GM12878 (cell line): ENCODE results near the gene TNFSF9. TPM values are rescaled to one million over a fixed set of nuclear protein-coding genes. Genes with fewer than 3 reads are reported as not detected.

Experiments used
- ATAC-seq: fragments of 200-7000 bp; cut with Tn5 transposase; 3 replicates; pipeline ENCODE4 v1.9.1; 2020; ENCODE audit warnings: mild to moderate bottlenecking, moderate library complexity
- BruUV-seq: library from RNA; stranded (reverse); fragments of 400-500 nt; replicated peaks from 2 replicates; lab custom pipeline; 2021; lab: Mats Ljungman, UMichigan
- CTCF ChIA-PET: fragments of 300-600 bp; sonication (Branson Sonifier 250); formaldehyde crosslinking; extraction: SDS; loops from one replicate; lab custom pipeline; 2021; ENCODE audit warnings: inconsistent platforms; lab: Yijun Ruan, JAX
- POLR2A ChIA-PET: fragments of 350-600 bp; formaldehyde crosslinking; extraction: SDS; loops from one replicate; lab custom pipeline; 2021; ENCODE audit warnings: inconsistent platforms; lab: Charles Lee
- RAD21 ChIA-PET: fragments of 300-600 bp; sonication (Branson Sonifier 250); formaldehyde crosslinking; loops from one replicate; lab custom pipeline; 2023; ENCODE audit warnings: antibody characterized with exemption; ENCODE audit not compliant: unreplicated experiment; lab: Charles Lee
- SMC1A ChIA-PET: fragments of 300-600 bp; sonication (Branson Sonifier 250); formaldehyde crosslinking; loops from one replicate; lab custom pipeline; 2023; ENCODE audit not compliant: unreplicated experiment, uncharacterized antibody; lab: Charles Lee
- DNase-seq: peaks from one replicate; pipeline ENCODE4 v3.0.0-alpha.2; 2011; ENCODE audit warnings: low read depth, low spot score
- FAIRE-seq: peaks from 3 replicates; lab custom pipeline; 2011; peaks lifted over from hg19 to GRCh38; lab: Jason Lieb, UNC
- H2AFZ ChIP-seq: 2 replicates; pipeline ENCODE4 v1.6.0; 2011; ENCODE audit warnings: low read depth, low read length, control low read depth; ENCODE audit not compliant: control insufficient read depth
- H3K27ac ChIP-seq: 2 replicates; pipeline ENCODE4 v1.5.1; 2011; ENCODE audit warnings: control low read depth; ENCODE audit not compliant: control insufficient read depth, insufficient read depth
- H3K27me3 ChIP-seq, 2 experiments: replicated peaks in 1 of 2; 2 replicates each; pipeline versions ENCODE4 v1.6.0 to v1.6.1; 2011; ENCODE audit warnings: low read length in 1 of 2; ENCODE audit not compliant: control insufficient read depth in 2 of 2, insufficient read depth in 2 of 2
- H3K36me3 ChIP-seq, 2 experiments: 2 replicates each; pipeline ENCODE4 v1.5.1; 2011; ENCODE audit warnings: low read length in 1 of 2; ENCODE audit not compliant: control insufficient read depth in 2 of 2, insufficient read depth in 2 of 2
- H3K4me1 ChIP-seq: 2 replicates; pipeline ENCODE4 v1.6.1; 2011; ENCODE audit warnings: mild to moderate bottlenecking, low read length, moderate library complexity, mixed read lengths; ENCODE audit not compliant: control insufficient read depth, insufficient read depth
- H3K4me2 ChIP-seq: 2 replicates; pipeline ENCODE4 v1.6.0; 2011; ENCODE audit warnings: control low read depth; ENCODE audit not compliant: control insufficient read depth, insufficient read depth
- H3K4me3 ChIP-seq: fragments of 200-600 bp; sonication (generic); 2 replicates; pipeline ENCODE4 v1.5.1; 2016
- H3K79me2 ChIP-seq: 2 replicates; pipeline ENCODE4 v1.6.0; 2011; ENCODE audit warnings: low read length; ENCODE audit not compliant: control insufficient read depth, insufficient read depth
- H3K9ac ChIP-seq: 2 replicates; pipeline ENCODE4 v1.8.0; 2011; ENCODE audit warnings: low read length, control low read depth, mixed read lengths; ENCODE audit not compliant: control insufficient read depth, insufficient read depth
- H3K9me3 ChIP-seq: replicated peaks from 3 replicates; pipeline ENCODE4 v1.5.1; 2011; ENCODE audit warnings: mild to moderate bottlenecking, low read length; ENCODE audit not compliant: control insufficient read depth, insufficient read depth
- H4K20me1 ChIP-seq: 2 replicates; pipeline ENCODE4 v1.6.0; 2011; ENCODE audit not compliant: control insufficient read depth, insufficient read depth
- BHLHE40 ChIP-seq, 2 experiments: fragments of 450-650 bp in 1 of 2; IDR thresholded peaks; 2 replicates each; pipeline ENCODE4 v1.6.1; 2011 to 2017; ENCODE audit warnings: low read depth in 2 of 2, borderline replicate concordance in 1 of 2, improper control_type of control experiment in 1 of 2, low read length in 1 of 2, mild to moderate bottlenecking in 1 of 2
- E2F8 ChIP-seq: fragments of 450-650 bp; IDR thresholded peaks from 2 replicates; pipeline ENCODE4 v1.6.1; 2018; ENCODE audit warnings: mild to moderate bottlenecking, low read depth, moderate library complexity; ENCODE audit not compliant: partially characterized antibody
- EP300 ChIP-seq, 2 experiments: fragments of 150-350 bp in 1 of 2; IDR thresholded peaks; 2 replicates each; pipeline ENCODE4 v1.6.1; 2011 to 2012; ENCODE audit warnings: low read depth in 2 of 2, low read length in 2 of 2, borderline replicate concordance in 1 of 2, improper control_type of control experiment in 1 of 2, inconsistent platforms in 1 of 2; ENCODE audit not compliant: control insufficient read depth in 1 of 2
- IKZF1 ChIP-seq: fragments of 450-650 bp; conservative IDR thresholded peaks from 2 replicates; pipeline ENCODE4 v1.6.1; 2017; ENCODE audit warnings: antibody characterized with exemption, mild to moderate bottlenecking
- IKZF2 ChIP-seq, 2 experiments: fragments of 450-650 bp; IDR thresholded peaks; 2 replicates each; pipeline ENCODE4 v1.6.1; 2017; ENCODE audit warnings: mild to moderate bottlenecking in 2 of 2, moderate library complexity in 2 of 2
- KDM1A ChIP-seq: fragments of 200-600 bp; sonication (generic); IDR thresholded peaks from 2 replicates; pipeline ENCODE4 v1.6.1; 2016; ENCODE audit warnings: borderline replicate concordance
- MTA2 ChIP-seq: fragments of 450-650 bp; IDR thresholded peaks from 2 replicates; pipeline ENCODE4 v1.6.1; 2016; ENCODE audit warnings: low read depth, mild to moderate bottlenecking, moderate library complexity
- MYB ChIP-seq: fragments of 150-350 bp; IDR thresholded peaks from 2 replicates; pipeline ENCODE4 v1.6.1; 2014; ENCODE audit warnings: mild to moderate bottlenecking, low read depth, low read length, borderline replicate concordance
- SPI1 ChIP-seq: IDR thresholded peaks from 2 replicates; pipeline ENCODE4 v1.6.1; 2011; ENCODE audit warnings: low read depth, mild to moderate bottlenecking, low read length, moderate library complexity, borderline replicate concordance; ENCODE audit not compliant: insufficient read depth
- YY1 ChIP-seq: IDR thresholded peaks from 2 replicates; pipeline ENCODE4 v1.6.1; 2011; ENCODE audit warnings: low read depth, mild to moderate bottlenecking, low read length
- ZSCAN29 ChIP-seq: fragments of 450-650 bp; IDR thresholded peaks from 2 replicates; pipeline ENCODE4 v1.6.1; 2017; ENCODE audit warnings: mild to moderate bottlenecking, moderate library complexity
- ZZZ3 ChIP-seq: IDR thresholded peaks from 2 replicates; pipeline ENCODE4 v1.6.1; 2011; ENCODE audit warnings: low read depth; ENCODE audit not compliant: control insufficient read depth, insufficient read length
- WGBS: methylation state at CpG from one replicate; pipeline ENCODE4 v1.1.6; 2016; ENCODE audit warnings: low lambda C conversion rate; ENCODE audit not compliant: insufficient replicate concordance, insufficient coverage; ENCODE audit errors: missing lambda C conversion rate; 5-methylcytosine and 5-hydroxymethylcytosine counted together
- in situ Hi-C: fragments of 300-500 bp; cut with MboI; formaldehyde crosslinking; loops from 9 replicates; pipeline ENCODE4 v1.14.3; 2018; ENCODE audit warnings: mixed read lengths
- intact Hi-C: fragments of 100-400 bp; cut with micrococcal nuclease; formaldehyde crosslinking; loops from one replicate; pipeline ENCODE4 v1.14.2; 2022; ENCODE audit not compliant: unreplicated experiment
- polyA plus RNA-seq, 11 experiments: library from polyadenylated mRNA; depleted of rRNA in 4 of 11; unstranded in 6 of 11; stranded (reverse) in 5 of 11; fragments of >200 nt; fragmentation: Nextera tagmentation in 4 of 11; fragmentation: Illumina TruSeq in 1 of 11; extraction: Ambion mirVana in 4 of 11; extraction: Trizol in 1 of 11; gene quantifications; 1 replicate in 1 of 11; 2 replicates in 10 of 11; pipeline versions ENCODE4 v1.2.1 to v1.2.3, GENCODE V29; 2011 to 2016; ENCODE audit warnings: inconsistent platforms in 2 of 11, missing spikeins in 2 of 11, low read depth in 1 of 11
- total RNA-seq, 4 experiments: library from RNA; depleted of rRNA in 3 of 4; stranded (reverse); fragments of >200 nt in 3 of 4; fragmentation: Illumina TruSeq in 1 of 4; extraction: Trizol in 1 of 4; gene quantifications; 2 replicates each; pipeline versions ENCODE4 v1.2.1 to v1.2.3, GENCODE V29; 2013 to 2021

Gene TNFSF9
- total and polyA plus RNA-seq, 10 of the 15 experiments (the other 5 are each of a cell fraction or from before 2014, with no cell fraction given), result 6.2 to 75.3 (median 22.1) TPM

DNA sequence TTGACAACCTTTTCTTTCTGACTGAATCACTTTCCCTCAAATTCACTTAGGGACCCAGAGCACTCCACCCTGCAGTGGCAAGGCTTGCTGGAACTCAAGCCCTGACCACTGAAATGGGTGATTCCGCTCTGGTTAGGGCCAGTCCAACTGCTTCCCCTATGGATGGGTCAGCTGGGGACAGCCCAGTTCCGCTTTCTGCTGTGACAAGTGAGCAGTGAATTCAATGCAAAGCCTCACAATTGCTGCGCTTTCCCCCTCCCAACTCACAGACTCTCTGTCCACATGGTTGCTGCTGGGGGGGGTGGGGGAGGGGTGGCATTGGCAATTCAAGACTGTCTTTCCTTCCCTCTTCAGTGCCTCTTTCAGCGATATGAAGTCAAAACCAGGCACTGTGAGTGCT is 41.4 kb downstream of the TNFSF9 start:
- no peak for DNase-seq
- Histone ChIP-seq H3K4me3 (no peak overlapping the region), H4K20me1 (no peaks in the 10 kb centered on the region), H3K27me3 (no peaks in the 10 kb centered on the region), H3K4me2 (no peak overlapping the region), H3K36me3 (no peaks in the 10 kb centered on the region), H3K9me3 (peaks cover 8% of the 10 kb centered on the region; the same call in 2 of the 3 replicates), H3K79me2 (no peaks in the 10 kb centered on the region), H3K9ac (no peak overlapping the region), H3K27ac (no peak overlapping the region), H2AFZ (no peak overlapping the region), H3K4me1 (peaks cover 18% of the 10 kb centered on the region)
- peak; percentile 53 for ATAC-seq
- ChIA-PET SMC1A (interaction anchor here (1.0 to 1.4 kb wide), 3 partner anchors 28 to 37 kb away, joined by 3 to 5 read pairs (median 4); no protein-coding TSS in a partner anchor), POLR2A (interaction anchor here (0.6 to 0.7 kb wide), 2 partner anchors 8 to 36 kb away, joined by 3 to 6 read pairs; no protein-coding TSS in a partner anchor), RAD21 (no interaction called here), CTCF (interaction anchor here (0.7 to 1.6 kb wide), 4 partner anchors 9 to 61 kb away, joined by 3 to 5 read pairs (median 4); no protein-coding TSS in a partner anchor)
- intact Hi-C loops, result no loop called here
- FAIRE-seq, result no peak
- in situ Hi-C loops, result no loop called here
- TF ChIP-seq IKZF1 (peak; percentile 43; the same call in 1 of the 2 replicates), BHLHE40 (IDR thresholded peaks at IDR 0.05; ENCODE audit: borderline replicate concordance in 1 of 2, low read depth in 2 of 2, low read length in 1 of 2) (0 out of 4 replicates have a peak, but pooled peaks of 1 of the 2 experiments have one; percentile 4), IKZF2 (IDR thresholded peaks at IDR 0.05) (peak; percentile 50 to 56; a peak in 2 of 4 replicates), ZSCAN29 (no peak), SPI1 (peak; percentile 83; the same call in 1 of the 2 replicates)
- BruUV-seq, result no TSS peak
- WGBS, result 66% methylated on average over 4 of the region's 4 CpGs

DNA sequence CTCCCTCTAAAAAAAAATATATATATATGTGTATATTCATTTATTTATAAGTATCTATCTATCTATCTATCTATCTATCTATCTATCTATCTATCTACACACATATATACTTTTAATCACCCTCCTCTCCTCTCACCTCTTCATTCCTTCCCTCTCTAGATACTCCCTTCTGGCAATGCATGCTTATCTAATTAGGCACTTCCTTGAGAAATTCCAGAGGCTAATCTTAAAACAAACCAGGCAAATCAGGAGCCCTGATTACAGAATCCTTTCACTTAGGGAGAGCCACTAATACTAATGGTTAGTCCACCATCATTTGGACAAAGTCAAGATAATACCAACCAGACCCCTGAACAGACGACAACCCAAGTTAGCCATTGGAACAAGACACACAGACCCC is 42.5 kb downstream of the TNFSF9 start:
- WGBS, result 100% methylated on average over 1 of the region's 1 CpG
- intact Hi-C loops (no loop called here), in situ Hi-C loops (no loop called here)
- ChIA-PET SMC1A (interaction anchor here (0.6 kb wide), 1 partner anchor 459 kb away, joined by 3 read pairs; no protein-coding TSS in a partner anchor), CTCF (no interaction called here), POLR2A (interaction anchor here (0.6 kb wide), 1 partner anchor 816 kb away, joined by 5 read pairs; no protein-coding TSS in a partner anchor), RAD21 (no interaction called here)
- Histone ChIP-seq H3K4me2 (no peak overlapping the region), H3K36me3 (no peaks in the 10 kb centered on the region), H3K9me3 (peaks cover 2% of the 10 kb centered on the region; the same call in 2 of the 3 replicates), H3K27me3 (no peaks in the 10 kb centered on the region), H3K4me1 (peaks cover 26% of the 10 kb centered on the region), H3K79me2 (no peaks in the 10 kb centered on the region), H3K27ac (no peak overlapping the region), H2AFZ (no peak overlapping the region), H3K4me3 (no peak overlapping the region), H3K9ac (no peak overlapping the region), H4K20me1 (no peaks in the 10 kb centered on the region)
- no TSS peak for BruUV-seq
- DNase-seq, result no peak
- no peak for ATAC-seq
- FAIRE-seq, result no peak
- TF ChIP-seq ZZZ3, result no peak
- TF ChIP-seq E2F8, result no peak
- TF ChIP-seq KDM1A, result no peak
- TF ChIP-seq MYB, result no peak
- TF ChIP-seq MTA2, result no peak
- TF ChIP-seq YY1, result no peak
- no peak for TF ChIP-seq EP300 (IDR thresholded peaks at IDR 0.05; ENCODE audit: borderline replicate concordance in 1 of 2, control insufficient read depth in 1 of 2, low read depth in 2 of 2, low read length in 2 of 2)
